HT-29 (cell line): ENCODE data around the gene ATRNL1. TPM values are rescaled to one million over a fixed set of nuclear protein-coding genes. Genes with fewer than 3 reads are reported as not detected.

ENCODE experiments used
- DNase-seq: peaks from one replicate; pipeline ENCODE4 v3.0.0-alpha.2; 2015; ENCODE audit warnings: low spot score
- total RNA-seq: library from RNA; depleted of rRNA; stranded (reverse); fragments of >200 nt; shearing (Covaris generic); gene quantifications from 2 replicates; pipeline ENCODE4 v1.2.3, GENCODE V29; 2014

Gene ATRNL1
- total RNA-seq, 1 experiment from 2014 or later = not detected

- DNase-seq = peak; percentile 16
Measured at GRCh38 chr10:115948465-115948864, 855.3 kb downstream of the ATRNL1 start.

GRCh38 chr10:115949282-115949844 is 856.2 kb downstream of the ATRNL1 start:
- DNase-seq = no peak

- DNase-seq = no peak
Measured at GRCh38 chr10:115950320-115950719, 857.2 kb downstream of the ATRNL1 start.

- no peak for DNase-seq
Measured at GRCh38 chr10:115951242-115951641, 858.1 kb downstream of the ATRNL1 start.

- DNase-seq = no peak
Measured at GRCh38 chr10:115953281-115953680, 860.1 kb downstream of the ATRNL1 start.

- DNase-seq = no peak
Measured at GRCh38 chr10:115953968-115954367, 860.8 kb downstream of the ATRNL1 start.

GRCh38 chr10:115956225-115957011 is 863.3 kb downstream of the ATRNL1 start:
- no peak for DNase-seq

- DNase-seq = no peak
Measured at GRCh38 chr10:115957012-115957399, 863.8 kb downstream of the ATRNL1 start.

- DNase-seq = no peak
Measured at GRCh38 chr10:115957786-115958442, 864.7 kb downstream of the ATRNL1 start.

- DNase-seq = peak; percentile 8
Measured at GRCh38 chr10:115963848-115964247, 870.7 kb downstream of the ATRNL1 start.

- DNase-seq = no peak
Measured at GRCh38 chr10:115964827-115965226, 871.7 kb downstream of the ATRNL1 start.

GRCh38 chr10:115965376-115965775 is 872.2 kb downstream of the ATRNL1 start:
- DNase-seq = no peak

- DNase-seq = no peak
Measured at GRCh38 chr10:115968236-115968635, 875.1 kb downstream of the ATRNL1 start.

- DNase-seq = no peak
Measured at GRCh38 chr10:115969591-115969990, 876.4 kb downstream of the ATRNL1 start.

- no peak for DNase-seq
Measured at GRCh38 chr10:115971921-115972320, 878.8 kb downstream of the ATRNL1 start.

- DNase-seq = no peak
Measured at GRCh38 chr10:115972426-115972825, 879.3 kb downstream of the ATRNL1 start.

GRCh38 chr10:115974351-115974750 is 881.2 kb downstream of the ATRNL1 start:
- DNase-seq = no peak

GRCh38 chr10:115974816-115975430 is 881.8 kb downstream of the ATRNL1 start:
- DNase-seq = no peak

GRCh38 chr10:115975506-115975905 is 882.3 kb downstream of the ATRNL1 start:
- DNase-seq = no peak

- no peak for DNase-seq
Measured at GRCh38 chr10:115976342-115976741, 883.2 kb downstream of the ATRNL1 start.

GRCh38 chr10:115977855-115978254 is 884.7 kb downstream of the ATRNL1 start:
- DNase-seq = no peak

GRCh38 chr10:115979576-115979975 is 886.4 kb downstream of the ATRNL1 start:
- DNase-seq = no peak
